Stimulated activated CD8-positive, alpha-beta memory T cell treated with anti-CD3 and anti-CD28 coated beads, Interleukin-15, amount 100 ng/mL, for 24 hours (primary cell): ENCODE results near the gene GJA3.
"Not testable (repeated sequence)": the region's sequence is repeated elsewhere in the genome, so short reads cannot be mapped to it uniquely, and the experiment has no call there.

Experiments used
- DNase-seq: peaks from one replicate; pipeline ENCODE4 v3.0.0-alpha.2; 2020; ENCODE audit warnings: low read depth

Gene GJA3

GRCh38 chr13:20182231-20182846 lies 21.5 kb upstream of the GJA3 start:
- DNase-seq: no peak

- DNase-seq: no peak
These were observed 20.3 kb upstream of the GJA3 start for GRCh38 chr13:20181188-20181587.

GRCh38 chr13:20178156-20178555 lies 17.3 kb upstream of the GJA3 start:
- no peak for DNase-seq

- no peak for DNase-seq
These were observed 16.4 kb upstream of the GJA3 start for GRCh38 chr13:20177049-20177831.

GRCh38 chr13:20175907-20176652 lies 15.2 kb upstream of the GJA3 start:
- no peak for DNase-seq

- no peak for DNase-seq
These were observed 14.5 kb upstream of the GJA3 start for GRCh38 chr13:20175406-20175794.

GRCh38 chr13:20174656-20175405 lies 14.0 kb upstream of the GJA3 start:
- DNase-seq: no peak

- DNase-seq: no peak
These were observed 12.4 kb upstream of the GJA3 start for GRCh38 chr13:20173116-20173746.

- no peak for DNase-seq
These were observed 10.5 kb upstream of the GJA3 start for GRCh38 chr13:20171364-20171763.

- DNase-seq: no peak
These were observed 10.1 kb upstream of the GJA3 start for GRCh38 chr13:20170921-20171320.

- DNase-seq: no peak
These were observed 7.5 kb upstream of the GJA3 start for GRCh38 chr13:20168396-20168795.

- DNase-seq: no peak
These were observed 4.8 kb upstream of the GJA3 start for GRCh38 chr13:20165417-20166257.

GRCh38 chr13:20161951-20162300 lies 1.1 kb upstream of the GJA3 start:
- DNase-seq: no peak

GRCh38 chr13:20161275-20161950 lies 561 bp upstream of the GJA3 start:
- peak; percentile 32 for DNase-seq

- no peak for DNase-seq
These were observed 1.1 kb downstream of the GJA3 start for GRCh38 chr13:20159646-20160305.

- DNase-seq: no peak
These were observed 3.6 kb downstream of the GJA3 start for GRCh38 chr13:20157151-20157796.

GRCh38 chr13:20156702-20157101 lies 4.2 kb downstream of the GJA3 start:
- DNase-seq: no peak

- DNase-seq: not testable (repeated sequence)
These were observed 7.6 kb downstream of the GJA3 start for GRCh38 chr13:20153290-20153689.

GRCh38 chr13:20151612-20152011 lies 9.2 kb downstream of the GJA3 start:
- no peak for DNase-seq
